PC-3 (cell line): ENCODE data around the gene PRSS12. TPM values are rescaled to one million over a fixed set of nuclear protein-coding genes. Genes with fewer than 3 reads are reported as not detected.

Experiments used
- ATAC-seq: fragments of 200-7000 bp; cut with Tn5 transposase; 2 replicates; pipeline ENCODE4 v1.9.1; 2020; ENCODE audit warnings: mild to moderate bottlenecking, moderate library complexity
- BruUV-seq: library from RNA; stranded (reverse); fragments of 400-500 nt; replicated peaks from 2 replicates; lab custom pipeline; 2021; lab: Mats Ljungman, UMichigan
- CTCF ChIA-PET: fragments of 300-600 bp; sonication (Branson Sonifier 250); formaldehyde crosslinking; loops from one replicate; lab custom pipeline; 2022; ENCODE audit warnings: antibody characterized with exemption; lab: Charles Lee
- POLR2A ChIA-PET: fragments of 300-600 bp; sonication (Branson Sonifier 250); formaldehyde crosslinking; loops from one replicate; lab custom pipeline; 2022; ENCODE audit warnings: antibody characterized with exemption; ENCODE audit not compliant: unreplicated experiment; lab: Charles Lee
- DNase-seq: peaks from one replicate; pipeline ENCODE4 v3.0.0-alpha.2; 2015
- H2AFZ ChIP-seq: fragments of 300-600 bp; sonication (generic); 2 replicates; pipeline ENCODE4 v1.6.0; 2016; ENCODE audit warnings: antibody characterized with exemption, low read length
- H3F3A ChIP-seq: fragments of 300-600 bp; sonication (generic); one replicate; pipeline ENCODE4 v1.6.0; 2017; ENCODE audit warnings: antibody characterized with exemption, low read length, control low read depth, mild to moderate bottlenecking; ENCODE audit not compliant: unreplicated experiment
- H3K27ac ChIP-seq: fragments of 300-600 bp; sonication (generic); 2 replicates; pipeline ENCODE4 v1.5.1; 2016; ENCODE audit warnings: mild to moderate bottlenecking, low read length
- H3K27me3 ChIP-seq: fragments of 300-600 bp; sonication (generic); 2 replicates; pipeline ENCODE4 v1.6.1; 2016; ENCODE audit warnings: low read length, mixed read lengths
- H3K36me3 ChIP-seq: fragments of 300-600 bp; sonication (generic); 2 replicates; pipeline ENCODE4 v1.6.1; 2016; ENCODE audit warnings: low read depth, mixed run types, low read length, mixed read lengths
- H3K4me1 ChIP-seq: fragments of 300-600 bp; sonication (generic); 2 replicates; pipeline ENCODE4 v1.5.1; 2016; ENCODE audit warnings: low read length; ENCODE audit not compliant: insufficient read depth
- H3K4me2 ChIP-seq: fragments of 300-600 bp; sonication (generic); 2 replicates; pipeline ENCODE4 v1.6.0; 2016; ENCODE audit warnings: low read length
- H3K4me3 ChIP-seq: fragments of 300-600 bp; sonication (generic); 2 replicates; pipeline ENCODE4 v1.5.1; 2016; ENCODE audit warnings: mild to moderate bottlenecking, low read length, mixed read lengths
- H3K79me2 ChIP-seq: fragments of 300-600 bp; sonication (generic); 2 replicates; pipeline ENCODE4 v1.6.1; 2017; ENCODE audit warnings: low read length, mixed read lengths
- H3K9ac ChIP-seq: fragments of 300-600 bp; sonication (generic); 2 replicates; pipeline ENCODE4 v1.6.0; 2016; ENCODE audit warnings: mild to moderate bottlenecking, low read length
- H3K9me2 ChIP-seq: fragments of 300-600 bp; sonication (generic); replicated peaks from 2 replicates; pipeline ENCODE4 v1.6.1; 2016; ENCODE audit warnings: mixed run types, low read length, mixed read lengths
- H3K9me3 ChIP-seq: fragments of 300-600 bp; sonication (generic); 2 replicates; pipeline ENCODE4 v1.6.1; 2016; ENCODE audit warnings: low read length, mixed read lengths
- H4K20me1 ChIP-seq: fragments of 300-600 bp; sonication (generic); 2 replicates; pipeline ENCODE4 v1.6.1; 2016; ENCODE audit warnings: low read length, mixed read lengths
- EZH2 ChIP-seq: fragments of 300-600 bp; sonication (generic); IDR thresholded peaks from one replicate; pipeline ENCODE4 v1.6.1; 2017; ENCODE audit warnings: antibody characterized with exemption, mild to moderate bottlenecking, low read length; ENCODE audit not compliant: unreplicated experiment
- EZH2phosphoT487 ChIP-seq: fragments of 300-600 bp; sonication (generic); IDR thresholded peaks from 2 replicates; pipeline ENCODE4 v1.6.1; 2018; ENCODE audit warnings: mild to moderate bottlenecking, antibody characterized with exemption, low read length, borderline replicate concordance
- intact Hi-C: fragments of 100-400 bp; cut with micrococcal nuclease; formaldehyde crosslinking; loops from 2 replicates; pipeline ENCODE4 v1.9.0; 2023
- total RNA-seq: library from RNA; depleted of rRNA; stranded (reverse); fragments of >200 nt; gene quantifications from 2 replicates; pipeline ENCODE4 v1.2.3, GENCODE V29; 2014
- TF ChIP-seq, protein P1 (sequence below): fragments of 300-600 bp; sonication (generic); conservative IDR thresholded peaks from 2 replicates; pipeline ENCODE4 v1.5.1; 2017; ENCODE audit warnings: antibody characterized with exemption, low read depth, mild to moderate bottlenecking, low read length

The PRSS12 gene
- total RNA-seq, 1 experiment from 2014 or later, result 1.5 TPM

DNA sequence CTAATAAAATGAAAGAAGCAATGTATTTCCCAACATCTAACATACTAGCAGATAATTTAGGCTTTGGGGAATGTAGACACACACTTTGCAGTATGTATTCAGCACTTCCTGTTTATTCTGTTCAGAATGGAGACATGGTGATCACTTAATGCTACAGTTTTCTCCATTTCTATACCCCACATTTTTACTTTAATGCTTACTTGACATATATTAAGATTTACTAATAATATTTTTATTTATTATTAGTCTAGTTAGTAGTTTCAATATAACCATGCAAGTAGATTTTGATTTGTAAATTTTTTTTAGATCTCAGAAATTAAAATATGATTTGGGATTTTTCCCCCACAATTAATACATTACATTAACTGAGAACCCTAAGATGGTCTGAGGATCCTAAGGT lies 98.4 kb downstream of the PRSS12 start:
- POLR2A ChIA-PET, result no interaction called here
- Histone ChIP-seq H3K27me3 (no peaks in the 10 kb centered on the region), H3K9ac (no peak overlapping the region), H3F3A (no peaks in the 10 kb centered on the region), H3K36me3 (no peaks in the 10 kb centered on the region), H3K9me3 (no peaks in the 10 kb centered on the region), H4K20me1 (no peaks in the 10 kb centered on the region), H3K27ac (no peak overlapping the region), H3K79me2 (no peaks in the 10 kb centered on the region), H3K4me2 (no peak overlapping the region), H3K9me2 (no peaks in the 10 kb centered on the region), H3K4me3 (no peak overlapping the region), H2AFZ (no peak overlapping the region), H3K4me1 (no peaks in the 10 kb centered on the region)
- no TSS peak for BruUV-seq
- intact Hi-C loops, result no loop called here
- CTCF ChIA-PET, result no interaction called here
- ATAC-seq (no peak), DNase-seq (no peak)
- TF ChIP-seq, protein P1, sequence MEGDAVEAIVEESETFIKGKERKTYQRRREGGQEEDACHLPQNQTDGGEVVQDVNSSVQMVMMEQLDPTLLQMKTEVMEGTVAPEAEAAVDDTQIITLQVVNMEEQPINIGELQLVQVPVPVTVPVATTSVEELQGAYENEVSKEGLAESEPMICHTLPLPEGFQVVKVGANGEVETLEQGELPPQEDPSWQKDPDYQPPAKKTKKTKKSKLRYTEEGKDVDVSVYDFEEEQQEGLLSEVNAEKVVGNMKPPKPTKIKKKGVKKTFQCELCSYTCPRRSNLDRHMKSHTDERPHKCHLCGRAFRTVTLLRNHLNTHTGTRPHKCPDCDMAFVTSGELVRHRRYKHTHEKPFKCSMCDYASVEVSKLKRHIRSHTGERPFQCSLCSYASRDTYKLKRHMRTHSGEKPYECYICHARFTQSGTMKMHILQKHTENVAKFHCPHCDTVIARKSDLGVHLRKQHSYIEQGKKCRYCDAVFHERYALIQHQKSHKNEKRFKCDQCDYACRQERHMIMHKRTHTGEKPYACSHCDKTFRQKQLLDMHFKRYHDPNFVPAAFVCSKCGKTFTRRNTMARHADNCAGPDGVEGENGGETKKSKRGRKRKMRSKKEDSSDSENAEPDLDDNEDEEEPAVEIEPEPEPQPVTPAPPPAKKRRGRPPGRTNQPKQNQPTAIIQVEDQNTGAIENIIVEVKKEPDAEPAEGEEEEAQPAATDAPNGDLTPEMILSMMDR, result no peak
- no peak for TF ChIP-seq EZH2
- TF ChIP-seq EZH2phosphoT487, result no peak

DNA sequence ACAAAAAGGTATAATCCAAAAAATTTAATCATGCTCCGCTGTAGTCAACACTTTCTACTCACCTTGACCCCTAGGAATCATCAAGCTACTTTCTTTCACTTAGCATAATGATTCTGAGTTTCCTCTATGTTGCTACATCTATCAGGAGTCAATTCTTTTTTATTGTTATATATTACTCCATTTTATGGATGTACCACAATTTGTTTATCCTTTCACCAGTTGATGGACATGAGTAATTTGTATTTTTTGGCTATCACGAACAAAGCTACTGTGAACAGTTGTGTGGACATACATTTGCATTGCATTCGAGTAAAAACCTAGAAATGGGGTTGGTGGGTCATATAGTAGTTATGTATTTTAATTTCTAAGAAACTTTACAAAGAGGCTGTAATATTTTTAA lies 102.9 kb downstream of the PRSS12 start:
- BruUV-seq, result no TSS peak
- Histone ChIP-seq H3K27ac (no peak overlapping the region), H3K79me2 (no peaks in the 10 kb centered on the region), H3K36me3 (no peaks in the 10 kb centered on the region), H2AFZ (no peak overlapping the region), H4K20me1 (no peaks in the 10 kb centered on the region), H3K4me1 (no peaks in the 10 kb centered on the region), H3K27me3 (no peaks in the 10 kb centered on the region), H3K9me2 (no peaks in the 10 kb centered on the region), H3F3A (no peaks in the 10 kb centered on the region), H3K9ac (no peak overlapping the region), H3K4me3 (no peak overlapping the region), H3K4me2 (no peak overlapping the region), H3K9me3 (no peaks in the 10 kb centered on the region)
- ChIA-PET POLR2A (no interaction called here), CTCF (no interaction called here)
- TF ChIP-seq EZH2 (no peak), EZH2phosphoT487 (no peak)
- TF ChIP-seq, protein P1, result no peak
- ATAC-seq, result no peak
- DNase-seq, result no peak
- intact Hi-C loops, result no loop called here

DNA sequence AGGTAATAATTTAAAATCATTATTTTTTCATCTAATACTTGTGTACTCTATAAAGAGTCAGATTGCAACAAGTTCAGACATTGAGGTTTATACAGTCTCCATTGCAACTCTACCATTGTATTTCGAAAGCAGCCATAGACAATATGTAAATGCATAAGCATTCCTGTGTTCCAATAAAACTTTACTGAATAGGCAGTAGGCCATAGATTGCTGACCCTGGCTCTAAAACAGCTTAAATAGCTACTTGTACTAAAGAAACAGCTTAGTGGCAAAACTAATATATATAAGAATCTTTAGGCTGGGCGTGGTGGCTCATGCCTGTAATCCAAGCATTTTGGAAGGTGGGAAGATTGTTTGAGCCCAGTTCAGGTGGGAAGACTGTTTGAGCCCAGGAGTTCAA lies 115.3 kb downstream of the PRSS12 start:
- Histone ChIP-seq H2AFZ (no peak overlapping the region), H3K9me3 (no peaks in the 10 kb centered on the region), H3K4me3 (no peak overlapping the region), H3K36me3 (no peaks in the 10 kb centered on the region), H3K4me1 (no peaks in the 10 kb centered on the region), H4K20me1 (no peaks in the 10 kb centered on the region), H3K27ac (no peak overlapping the region), H3K9me2 (no peaks in the 10 kb centered on the region), H3F3A (no peaks in the 10 kb centered on the region), H3K4me2 (no peak overlapping the region), H3K27me3 (no peaks in the 10 kb centered on the region), H3K79me2 (no peaks in the 10 kb centered on the region), H3K9ac (no peak overlapping the region)
- POLR2A ChIA-PET, result no interaction called here
- DNase-seq (no peak), ATAC-seq (no peak)
- TF ChIP-seq EZH2phosphoT487, result no peak
- TF ChIP-seq, protein P1, result no peak
- TF ChIP-seq EZH2, result no peak
- CTCF ChIA-PET, result no interaction called here
- BruUV-seq, result no TSS peak
- intact Hi-C loops, result no loop called here
